Motor neuron (in vitro differentiated cells): ENCODE measurements around the gene EEF1AKMT4. TPM values are rescaled to one million over a fixed set of nuclear protein-coding genes. Genes with fewer than 3 reads are reported as not detected.

Experiments
- ATAC-seq, 8 experiments: fragments of 200-7000 bp; cut with Tn5 transposase; replicated peaks in 6 of 8; 2 replicates each; pipeline ENCODE4 v1.8.0; 2021; ENCODE audit warnings: mild to moderate bottlenecking in 8 of 8, moderate library complexity in 8 of 8
- H3K27ac ChIP-seq, 2 donors: fragments of 250-450 bp; sonication (Bioruptor Pico); 2 replicates each; pipeline ENCODE4 v1.9.0; 2021; ENCODE audit warnings: antibody characterized with exemption in 2 of 2, mild to moderate bottlenecking in 2 of 2, moderate library complexity in 1 of 2
- H3K4me1 ChIP-seq, 2 donors: fragments of 250-450 bp; sonication (Bioruptor Pico); replicated peaks in 1 of 2; 2 replicates each; pipeline ENCODE4 v1.6.1; 2021; ENCODE audit warnings: antibody characterized with exemption in 2 of 2, mild to moderate bottlenecking in 2 of 2, moderate library complexity in 1 of 2
- H3K4me3 ChIP-seq, 5 donors: fragments of 250-450 bp; sonication (Bioruptor Pico); 2 replicates each; pipeline ENCODE4 v1.9.0; 2021; ENCODE audit warnings: antibody characterized with exemption in 5 of 5, mild to moderate bottlenecking in 5 of 5, moderate library complexity in 4 of 5
- WGBS, 10 experiments: fragments of 450-650 bp; shearing (Covaris generic); methylation state at CpG; one replicate each; pipeline ENCODE4 v1.0.0; 2022; 5-methylcytosine and 5-hydroxymethylcytosine counted together
- in situ Hi-C, 9 experiments: fragments of 400-800 bp; cut with MboI; loops; one replicate each; pipeline ENCODE4 v1.15.0; 2021; ENCODE audit warnings: low sequenced_read_pairs in 9 of 9, low pct_unique_long_range_greater_than_20kb in 2 of 9; ENCODE audit not compliant: unreplicated experiment in 9 of 9
- total RNA-seq, 8 experiments: library from RNA; unstranded; fragments of 300-600 nt; gene quantifications; 2 replicates each; pipeline versions ENCODE4 v1.2.3 to v1.2.4, GENCODE V29; 2022

The EEF1AKMT4 gene
- total RNA-seq, 8 experiments from 2014 or later = 4.6 to 15.0 (median 8.0) TPM

- H3K4me3 ChIP-seq = no peak overlapping the region
- in situ Hi-C loops = no loop called here
- no peaks in the 10 kb centered on the region for H3K4me1 ChIP-seq
- no peak overlapping the region for H3K27ac ChIP-seq
- no peak for ATAC-seq
- 71 to 93% (median 92%) methylated on average over 2 to 3 of the region's 8 CpGs; no CpG with 5 or more reads in 7 of the 10 experiments for WGBS, 10 experiments
These were observed 10.3 kb upstream of the EEF1AKMT4 start for GRCh38 chr3:184239221-184239620.

DNA sequence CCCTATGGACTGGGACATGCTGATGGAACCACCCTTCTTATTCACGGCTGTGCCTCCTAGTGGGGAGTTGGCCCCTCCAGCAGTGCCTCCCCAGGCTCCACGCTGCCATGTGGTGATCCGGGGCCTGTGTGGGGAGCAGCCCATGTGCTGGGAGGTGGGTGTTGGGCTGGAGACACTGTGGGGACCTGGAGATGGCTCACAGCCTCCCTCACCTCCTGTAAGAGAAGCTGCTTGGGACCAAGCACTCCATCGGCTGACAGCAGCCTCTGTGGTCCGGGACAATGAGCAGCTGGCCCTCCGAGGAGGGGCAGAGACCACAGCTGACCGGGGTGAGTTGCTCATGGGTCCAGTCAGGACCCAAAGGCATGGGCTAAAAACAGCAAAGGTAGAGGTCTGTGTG lies 9.8 kb upstream of the EEF1AKMT4 start:
- no peak overlapping the region for H3K4me3 ChIP-seq
- no peaks in the 10 kb centered on the region for H3K4me1 ChIP-seq
- WGBS, 10 experiments = 0 to 82% (median 33%) methylated on average over 1 to 3 of the region's 7 CpGs; no CpG with 5 or more reads in 5 of the 10 experiments
- in situ Hi-C loops = no loop called here
- H3K27ac ChIP-seq = no peak overlapping the region
- ATAC-seq = no peak

GRCh38 chr3:184240384-184241140 lies 8.9 kb upstream of the EEF1AKMT4 start:
- ATAC-seq = peak in 3 of 8 experiments; percentile 25 to 66 (median 48)
- H3K4me3 ChIP-seq = no peak overlapping the region

GRCh38 chr3:184241141-184241446 lies 8.4 kb upstream of the EEF1AKMT4 start:
- peak in 3 of 8 experiments; percentile 2 to 8 (median 4) for ATAC-seq
- Histone ChIP-seq H3K27ac (no peak overlapping the region), H3K4me3 (no peak overlapping the region), H3K4me1 (no peaks in the 10 kb centered on the region)
- in situ Hi-C loops = no loop called here
- 55% methylated on average over 5 of the region's 17 CpGs; no CpG with 5 or more reads in 9 of the 10 experiments for whole genome bisulfite sequencing, 10 experiments

More at GRCh38 chr3:184240384-184241140, 8.9 kb upstream of the EEF1AKMT4 start:
- Histone ChIP-seq H3K27ac (no peak overlapping the region), H3K4me1 (no peaks in the 10 kb centered on the region)
- in situ Hi-C loops = no loop called here
- 40 to 80% (median 69%) methylated on average over 1 to 3 of the region's 4 CpGs; no CpG with 5 or more reads in 6 of the 10 experiments for WGBS, 10 experiments

DNA sequence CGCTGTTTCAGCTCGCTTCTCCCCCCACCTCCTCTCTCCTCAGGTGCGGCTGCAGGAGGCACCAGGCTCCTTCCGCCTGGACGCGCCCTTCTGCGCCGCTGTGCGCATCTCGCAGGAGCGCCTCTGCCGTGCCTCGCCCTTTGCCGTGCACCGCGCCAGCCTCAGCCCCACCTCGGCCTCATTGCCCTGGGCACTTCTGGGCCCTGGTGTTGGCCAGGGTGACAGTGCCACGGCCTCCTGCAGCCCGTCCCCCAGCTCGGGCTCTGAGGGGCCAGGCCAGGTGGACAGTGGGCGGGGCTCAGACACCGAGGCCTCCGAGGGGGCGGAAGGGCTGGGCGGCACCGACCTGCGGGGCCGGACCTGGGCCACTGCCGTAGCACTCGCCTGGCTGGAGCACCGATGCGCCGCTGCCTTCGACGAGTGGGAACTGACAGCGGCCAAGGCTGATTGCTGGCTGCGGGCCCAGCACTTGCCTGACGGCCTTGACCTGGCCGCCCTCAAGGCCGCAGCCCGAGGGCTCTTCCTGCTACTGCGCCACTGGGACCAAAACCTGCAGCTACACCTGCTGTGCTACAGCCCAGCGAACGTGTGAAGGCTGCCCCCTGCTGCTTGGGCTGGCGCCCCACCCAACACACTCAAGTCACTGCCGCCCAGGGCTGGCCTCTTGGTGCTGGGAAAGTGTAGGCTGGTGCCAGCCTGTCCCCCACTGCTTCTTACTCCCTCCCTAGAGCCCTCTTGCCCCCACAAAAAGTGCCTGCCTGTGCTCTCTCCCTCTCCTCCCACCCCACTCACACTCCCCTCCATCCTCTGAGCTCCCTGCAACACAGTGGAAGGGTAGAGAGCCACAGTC lies 7.8 kb upstream of the EEF1AKMT4 start:
- in situ Hi-C loops = no loop called here
- Histone ChIP-seq H3K4me3 (no peak overlapping the region), H3K4me1 (no peaks in the 10 kb centered on the region), H3K27ac (no peak overlapping the region)
- WGBS, 10 experiments = 36% methylated on average over 3 of the region's 46 CpGs; no CpG with 5 or more reads in 9 of the 10 experiments
- ATAC-seq = peak; percentile 65 to 80 (median 74)

DNA sequence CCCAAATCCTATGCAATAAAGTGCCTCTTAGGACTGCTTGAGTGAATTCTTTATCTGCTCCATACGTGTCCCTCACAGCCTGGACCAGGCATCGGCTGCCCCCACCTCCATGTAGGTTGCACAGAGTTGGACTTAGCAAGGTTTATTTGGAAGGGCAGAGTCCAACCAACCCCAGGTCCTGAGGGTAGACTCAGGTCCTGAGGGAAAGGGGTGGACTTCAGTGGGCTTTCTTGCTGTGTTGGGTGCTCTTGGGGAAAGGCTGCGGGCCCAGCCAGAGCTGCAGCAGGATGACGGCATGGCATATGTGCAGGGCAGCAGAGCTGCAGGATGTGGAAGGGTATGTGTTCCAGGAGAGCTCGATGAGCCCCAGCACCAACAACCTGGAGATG lies 7.2 kb upstream of the EEF1AKMT4 start:
- WGBS, 10 experiments = 70 to 100% (median 92%) methylated on average over 1 to 5 of the region's 5 CpGs; no CpG with 5 or more reads in 5 of the 10 experiments
- H3K4me3 ChIP-seq = no peak overlapping the region

GRCh38 chr3:184248454-184249411 lies 739 bp upstream of the EEF1AKMT4 start, which contains the start of gene ALG3:
ALG3 (minus strand) TSS chr3:184248962; CDS start chr3:184248940, 22 bp downstream.
- peak; percentile 33 to 61 (median 54) for ATAC-seq
- H3K4me1 ChIP-seq = peaks cover 7 to 9% of the 10 kb centered on the region in 2 donors
- in situ Hi-C loops = no loop called here
- 0 to 3% (median 0%) methylated on average over 4 to 35 of the region's 49 CpGs; no CpG with 5 or more reads in 3 of the 10 experiments for WGBS, 10 experiments
- peak within 1 kb of the TSS; percentile 92 to 98 for H3K27ac ChIP-seq
- peak within 1 kb of the TSS; percentile 70 to 96 (median 80) for H3K4me3 ChIP-seq

More for the DNA sequence above, 7.2 kb upstream of the EEF1AKMT4 start:
- Histone ChIP-seq H3K4me1 (no peaks in the 10 kb centered on the region), H3K27ac (no peak overlapping the region)
- peak in 4 of 8 experiments; percentile 15 to 33 (median 24) for ATAC-seq
- in situ Hi-C loops = no loop called here

DNA sequence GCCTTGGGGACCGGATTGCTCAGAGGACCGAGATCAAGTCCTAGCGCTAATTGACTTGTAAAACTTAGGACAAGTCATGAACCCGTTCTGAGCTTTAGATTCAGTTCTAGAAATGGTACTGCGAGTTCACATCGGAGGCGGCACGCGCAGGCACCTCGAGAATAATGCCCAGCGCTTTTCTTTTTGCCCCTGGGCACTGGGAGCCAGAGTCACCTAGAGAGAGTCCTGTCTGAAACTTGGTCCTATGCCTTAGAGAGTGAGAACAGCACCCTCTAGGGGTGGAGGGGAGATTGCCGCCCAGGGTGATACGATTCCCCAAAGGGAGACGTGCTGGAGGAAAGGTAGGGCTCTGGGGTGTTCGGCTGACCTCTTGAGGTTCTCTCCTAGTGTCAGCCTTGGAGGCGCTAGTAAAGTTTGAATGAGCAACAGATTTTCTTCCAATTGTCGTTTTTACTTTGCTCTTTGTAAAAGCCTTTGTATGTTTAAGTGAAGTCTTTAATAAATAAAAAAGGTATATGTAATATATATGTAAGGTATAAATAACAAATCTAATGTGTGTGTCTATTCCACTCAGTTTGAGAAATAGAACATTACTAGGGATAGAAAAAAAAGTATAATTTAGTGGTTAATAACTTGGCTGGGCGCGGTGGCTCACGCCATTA lies 826 bp downstream of the EEF1AKMT4 start:
- peak; percentile 36 to 52 (median 45) for ATAC-seq
- in situ Hi-C loops = loop anchor here in 4 of 9 experiments (25.0 kb wide), 2 partner anchors 338 to 363 kb away; partner anchors contain the start of gene PARL (in 3 of the 4)
- Histone ChIP-seq H3K4me1 (peaks cover 7 to 9% of the 10 kb centered on the region in 2 donors), H3K27ac (peak overlapping the region; percentile 77 to 98), H3K4me3 (peak overlapping the region; percentile 70 to 96 (median 80))
- WGBS, 10 experiments = 0 to 76% (median 30%) methylated on average over 2 to 12 of the region's 20 CpGs; no CpG with 5 or more reads in 2 of the 10 experiments

GRCh38 chr3:184255291-184256039 lies 6.0 kb downstream of the EEF1AKMT4 start:
- Histone ChIP-seq H3K27ac (no peak overlapping the region), H3K4me3 (no peak overlapping the region), H3K4me1 (peaks cover 0 to 3% of the 10 kb centered on the region in 2 donors)
- in situ Hi-C loops = loop anchor here in 4 of 9 experiments (25.0 kb wide), 2 partner anchors 343 to 368 kb away; partner anchors contain the start of gene PARL (in 3 of the 4)
- WGBS, 10 experiments = 80 to 100% (median 100%) methylated on average over 1 to 3 of the region's 3 CpGs; no CpG with 5 or more reads in 7 of the 10 experiments
- ATAC-seq = no peak

DNA sequence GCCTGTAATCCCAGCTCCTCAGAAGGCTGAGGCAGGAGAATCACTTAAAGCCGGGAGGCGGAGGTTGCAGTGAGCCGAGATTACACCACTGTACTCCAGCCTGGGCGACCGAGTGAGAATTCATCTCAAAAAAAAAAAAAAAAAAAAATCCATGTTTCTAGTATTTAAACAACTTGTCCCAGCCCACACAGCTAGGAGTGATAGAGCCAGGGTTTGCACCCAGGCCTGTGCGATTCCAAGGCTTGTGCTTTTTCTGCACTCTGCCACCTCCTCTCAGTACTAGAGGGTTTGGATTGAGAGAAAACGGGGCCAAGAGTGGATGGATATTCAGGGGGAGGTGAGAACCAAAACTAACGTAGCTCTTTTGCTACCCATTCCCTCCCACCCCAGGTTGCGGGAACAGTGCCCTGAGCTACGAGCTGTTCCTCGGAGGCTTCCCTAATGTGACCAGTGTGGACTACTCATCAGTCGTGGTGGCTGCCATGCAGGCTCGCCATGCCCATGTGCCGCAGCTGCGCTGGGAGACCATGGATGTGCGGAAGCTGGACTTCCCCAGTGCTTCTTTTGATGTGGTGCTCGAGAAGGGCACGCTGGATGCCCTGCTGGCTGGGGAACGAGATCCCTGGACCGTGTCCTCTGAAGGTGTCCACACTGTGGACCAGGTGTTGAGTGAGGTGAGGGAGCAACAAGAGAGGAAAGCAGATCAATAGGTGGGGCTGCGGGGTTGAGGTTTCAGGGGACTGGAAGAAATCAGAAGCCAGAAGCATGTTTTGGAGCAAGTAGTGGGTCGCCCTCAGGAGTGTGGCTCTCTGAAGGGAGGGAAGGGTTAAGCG lies 7.8 kb downstream of the EEF1AKMT4 start:
- WGBS, 10 experiments = 60 to 100% (median 84%) methylated on average over 1 to 14 of the region's 23 CpGs; no CpG with 5 or more reads in 2 of the 10 experiments
- Histone ChIP-seq H3K27ac (no peak overlapping the region), H3K4me1 (peaks cover 3% of the 10 kb centered on the region in 2 donors), H3K4me3 (no peak overlapping the region)
- ATAC-seq = no peak
- in situ Hi-C loops = loop anchor here in 4 of 9 experiments (25.0 kb wide), 2 partner anchors 345 to 370 kb away; partner anchors contain the start of gene PARL (in 3 of the 4)
